H9 (cell line): ENCODE data around the gene SYNGR2. TPM values are rescaled to one million over a fixed set of nuclear protein-coding genes. Genes with fewer than 3 reads are reported as not detected.

Source experiments
- DNase-seq: peaks from one replicate; pipeline ENCODE4 v3.0.0-alpha.2; 2017
- H2AFZ ChIP-seq: one replicate; pipeline ENCODE4 v1.6.1; 2013; ENCODE audit warnings: mild to moderate bottlenecking, low read length, control low read depth, moderate library complexity
- H2AK5ac ChIP-seq: 2 replicates; pipeline ENCODE4 v1.6.1; 2013; ENCODE audit warnings: low read length, control low read depth, mixed read lengths; ENCODE audit not compliant: insufficient read length
- H2BK120ac ChIP-seq: one replicate; pipeline ENCODE4 v1.6.1; 2013; ENCODE audit warnings: low read depth, mild to moderate bottlenecking, low read length, control low read depth, inconsistent platforms; ENCODE audit not compliant: poor library complexity, severe bottlenecking
- H2BK12ac ChIP-seq: 2 replicates; pipeline ENCODE4 v1.6.1; 2013; ENCODE audit warnings: low read length, control low read depth, mixed read lengths, low read depth; ENCODE audit not compliant: insufficient read length
- H2BK15ac ChIP-seq: 2 replicates; pipeline ENCODE4 v1.6.1; 2013; ENCODE audit warnings: low read depth, low read length, control low read depth
- H2BK20ac ChIP-seq: one replicate; pipeline ENCODE4 v1.6.1; 2013; ENCODE audit warnings: low read depth, mild to moderate bottlenecking, low read length, control low read depth, inconsistent platforms; ENCODE audit not compliant: poor library complexity, severe bottlenecking
- H2BK5ac ChIP-seq: 2 replicates; pipeline ENCODE4 v1.6.1; 2013; ENCODE audit warnings: low read length, control low read depth, mixed read lengths; ENCODE audit not compliant: insufficient read length
- H3K14ac ChIP-seq: 2 replicates; pipeline ENCODE4 v1.6.1; 2013; ENCODE audit warnings: low read length, control low read depth; ENCODE audit not compliant: insufficient read depth
- H3K18ac ChIP-seq: 2 replicates; pipeline ENCODE4 v1.6.1; 2013; ENCODE audit warnings: low read depth, mild to moderate bottlenecking, mixed read lengths, low read length, control low read depth; ENCODE audit not compliant: insufficient read length
- H3K23ac ChIP-seq: 2 replicates; pipeline ENCODE4 v1.6.1; 2013; ENCODE audit warnings: low read length, control low read depth, mixed read lengths, low read depth; ENCODE audit not compliant: insufficient read length
- H3K23me2 ChIP-seq: 2 replicates; pipeline ENCODE4 v1.6.1; 2013; ENCODE audit warnings: low read depth, mild to moderate bottlenecking, mixed read lengths, low read length, control low read depth; ENCODE audit not compliant: insufficient read length, poor library complexity, severe bottlenecking
- H3K27ac ChIP-seq: 2 replicates; pipeline ENCODE4 v1.5.1; 2013; ENCODE audit warnings: low read length, control low read depth, mixed read lengths, low read depth; ENCODE audit not compliant: insufficient read length
- H3K27me3 ChIP-seq: 2 replicates; pipeline ENCODE4 v1.6.1; 2013; ENCODE audit warnings: low read length, control low read depth, inconsistent platforms; ENCODE audit not compliant: insufficient read depth
- H3K4ac ChIP-seq: 2 replicates; pipeline ENCODE4 v1.6.1; 2013; ENCODE audit warnings: low read depth, mild to moderate bottlenecking, control low read depth, inconsistent platforms, low read length, moderate library complexity
- H3K4me1 ChIP-seq: 2 replicates; pipeline ENCODE4 v1.6.1; 2013; ENCODE audit warnings: low read length, control low read depth, inconsistent platforms; ENCODE audit not compliant: insufficient read depth
- H3K4me2 ChIP-seq: 2 replicates; pipeline ENCODE4 v1.6.1; 2013; ENCODE audit warnings: low read length, control low read depth, mixed read lengths; ENCODE audit not compliant: insufficient read length, insufficient read depth
- H3K56ac ChIP-seq: 2 replicates; pipeline ENCODE4 v1.6.1; 2013; ENCODE audit warnings: low read depth, mild to moderate bottlenecking, mixed read lengths, low read length, control low read depth; ENCODE audit not compliant: insufficient read length
- H3K79me1 ChIP-seq: 2 replicates; pipeline ENCODE4 v1.6.1; 2013; ENCODE audit warnings: low read depth, mild to moderate bottlenecking, moderate library complexity, low read length, control low read depth, inconsistent platforms; ENCODE audit not compliant: insufficient read depth, poor library complexity, severe bottlenecking
- H3K79me2 ChIP-seq: 2 replicates; pipeline ENCODE4 v1.6.1; 2013; ENCODE audit warnings: low read length, control low read depth, inconsistent platforms; ENCODE audit not compliant: insufficient read depth
- H3K9ac ChIP-seq: 2 replicates; pipeline ENCODE4 v1.6.1; 2013; ENCODE audit warnings: low read length, control low read depth, mixed read lengths; ENCODE audit not compliant: insufficient read length; ENCODE audit errors: extremely low read depth
- H3K9me3 ChIP-seq: one replicate; pipeline ENCODE4 v1.6.1; 2013; ENCODE audit warnings: low read depth, low read length, inconsistent platforms; ENCODE audit not compliant: control insufficient read depth
- H3T11ph ChIP-seq: one replicate; pipeline ENCODE4 v1.6.1; 2013; ENCODE audit warnings: mild to moderate bottlenecking, low read length, control low read depth, inconsistent platforms
- H4K20me1 ChIP-seq: one replicate; pipeline ENCODE4 v1.6.1; 2013; ENCODE audit not compliant: control insufficient read depth, insufficient read length, insufficient read depth
- H4K5ac ChIP-seq: 2 replicates; pipeline ENCODE4 v1.6.1; 2013; ENCODE audit warnings: low read depth, mild to moderate bottlenecking, mixed read lengths, low read length, control low read depth; ENCODE audit not compliant: insufficient read length
- H4K8ac ChIP-seq: replicated peaks from 2 replicates; pipeline ENCODE4 v1.6.1; 2013; ENCODE audit warnings: low read length, control low read depth, mixed read lengths, low read depth; ENCODE audit not compliant: insufficient read length
- H4K91ac ChIP-seq: 2 replicates; pipeline ENCODE4 v1.6.1; 2013; ENCODE audit warnings: low read depth, mild to moderate bottlenecking, moderate library complexity, mixed read lengths, low read length, control low read depth; ENCODE audit not compliant: insufficient read length
- H3K27ac Mint-ChIP-seq, 3 experiments: 2 replicates in 2 of 3; 3 replicates in 1 of 3; pipeline ENCODE4 v1.8.0; 2020 to 2021; ENCODE audit warnings: mixed read lengths in 3 of 3, mild to moderate bottlenecking in 1 of 3, moderate library complexity in 1 of 3
- H3K27me3 Mint-ChIP-seq: 2 replicates; pipeline ENCODE4 v1.8.0; 2021; ENCODE audit warnings: low read depth, mild to moderate bottlenecking, moderate library complexity, mixed read lengths
- H3K36me3 Mint-ChIP-seq, 3 experiments: 2 replicates in 2 of 3; 3 replicates in 1 of 3; pipeline ENCODE4 v1.8.0; 2020 to 2021; ENCODE audit warnings: low read depth in 3 of 3, mixed read lengths in 3 of 3; ENCODE audit not compliant: insufficient read depth in 1 of 3
- H3K4me1 Mint-ChIP-seq, 2 experiments: 2 replicates each; pipeline ENCODE4 v1.8.0; 2020; ENCODE audit warnings: mixed read lengths in 2 of 2
- H3K4me3 Mint-ChIP-seq, 2 experiments: 2 replicates in 1 of 2; 3 replicates in 1 of 2; pipeline ENCODE4 v1.8.0; 2020 to 2021; ENCODE audit warnings: mild to moderate bottlenecking in 2 of 2, mixed read lengths in 2 of 2, moderate library complexity in 1 of 2
- H3K9me3 Mint-ChIP-seq, 2 experiments: 2 replicates in 1 of 2; 3 replicates in 1 of 2; pipeline ENCODE4 v1.8.0; 2020; ENCODE audit warnings: mild to moderate bottlenecking in 2 of 2, mixed read lengths in 2 of 2, moderate library complexity in 1 of 2
- CTCF ChIP-seq: fragments of 200-600 bp; sonication (generic); conservative IDR thresholded peaks from 3 replicates; pipeline ENCODE4 v1.8.0; 2021; ENCODE audit warnings: antibody characterized with exemption, mild to moderate bottlenecking
- WGBS: extraction: QIAGEN DNeasy Blood & Tissue Kit; methylation state at CpG from one replicate; pipeline ENCODE4 v1.1.7; 2013; ENCODE audit warnings: missing lambda C conversion rate, low lambda C conversion rate, mixed read lengths; ENCODE audit not compliant: insufficient read length; ENCODE audit errors: extremely low coverage; 5-methylcytosine and 5-hydroxymethylcytosine counted together
- total RNA-seq: library from RNA; stranded (reverse); gene quantifications from 2 replicates; pipeline ENCODE4 v1.2.1, GENCODE V29; 2021

The SYNGR2 gene
- total RNA-seq, 1 experiment from 2014 or later: 41.0 TPM

- H4K5ac ChIP-seq: no peak overlapping the region
- peaks cover 42 to 77% (median 65%) of the 10 kb centered on the region in 3 experiments for H3K36me3 Mint-ChIP-seq
- H3K56ac ChIP-seq: no peak overlapping the region
- TF ChIP-seq CTCF: no peak
- H3K27ac Mint-ChIP-seq: peak overlapping the region in 2 of 3 experiments; percentile 58 to 79; a peak in 4 of 7 replicates
- H3K23me2 ChIP-seq: no peaks in the 10 kb centered on the region
- H2BK15ac ChIP-seq: no peak overlapping the region
- H3T11ph ChIP-seq: no peak overlapping the region
- H3K27me3 ChIP-seq: no peaks in the 10 kb centered on the region
- no peak overlapping the region for H3K23ac ChIP-seq
- no peak overlapping the region for H3K14ac ChIP-seq
- H2BK20ac ChIP-seq: no peak overlapping the region
- no peak overlapping the region for H4K8ac ChIP-seq
- H3K4me1 Mint-ChIP-seq: peaks cover 26 to 46% of the 10 kb centered on the region in 2 experiments
- DNase-seq: no peak
- H3K4ac ChIP-seq: no peak overlapping the region
- no peak overlapping the region for H3K4me2 ChIP-seq
- no peak overlapping the region for H3K27ac ChIP-seq
- H2AFZ ChIP-seq: no peak overlapping the region
- WGBS: no CpG with 5 or more reads among the region's 14 CpGs
- H2AK5ac ChIP-seq: no peak overlapping the region
- H4K91ac ChIP-seq: no peak overlapping the region
- no peaks in the 10 kb centered on the region for H4K20me1 ChIP-seq
- no peaks in the 10 kb centered on the region; the same call in 1 of the 2 replicates for H3K4me1 ChIP-seq
- H3K9me3 ChIP-seq: no peaks in the 10 kb centered on the region
- no peaks in the 10 kb centered on the region; a peak in 1 of 5 replicates for H3K9me3 Mint-ChIP-seq
- H3K79me2 ChIP-seq: no peaks in the 10 kb centered on the region
- no peak overlapping the region for H2BK5ac ChIP-seq
- no peak overlapping the region for H2BK12ac ChIP-seq
- peak overlapping the region in 1 of 2 experiments; percentile 56; a peak in 1 of 5 replicates for H3K4me3 Mint-ChIP-seq
- no peaks in the 10 kb centered on the region for H3K79me1 ChIP-seq
- H3K18ac ChIP-seq: no peak overlapping the region
- no peak overlapping the region for H3K9ac ChIP-seq
- H3K27me3 Mint-ChIP-seq: no peaks in the 10 kb centered on the region; the same call in 1 of the 2 replicates
- no peak overlapping the region for H2BK120ac ChIP-seq
Measured at GRCh38 chr17:78175643-78175981, 7.2 kb downstream of the SYNGR2 start.
